PC-9 (cell line): Measurements from ENCODE around the gene AOC1. TPM values are rescaled to one million over a fixed set of nuclear protein-coding genes. Genes with fewer than 3 reads are reported as not detected.

Experiments
- BruUV-seq: library from RNA; stranded (reverse); fragments of 400-500 nt; replicated peaks from 2 replicates; lab custom pipeline; 2021; lab: Mats Ljungman, UMichigan
- CTCF ChIA-PET: fragments of 300-600 bp; sonication (Branson Sonifier 250); formaldehyde crosslinking; loops from one replicate; lab custom pipeline; 2022; ENCODE audit warnings: antibody characterized with exemption; lab: Charles Lee
- POLR2A ChIA-PET: fragments of 300-600 bp; sonication (Branson Sonifier 250); formaldehyde crosslinking; loops from one replicate; lab custom pipeline; 2022; ENCODE audit warnings: antibody characterized with exemption; ENCODE audit not compliant: unreplicated experiment; lab: Charles Lee
- DNase-seq, 2 experiments: peaks; one replicate each; pipeline versions ENCODE4 v3.0.0 to v3.0.0-alpha.2; 2015 to 2022; ENCODE audit warnings: mixed read lengths in 1 of 2
- H2AFZ ChIP-seq: fragments of 200-600 bp; sonication (generic); 2 replicates; pipeline ENCODE4 v1.8.1; 2017; ENCODE audit warnings: antibody characterized with exemption
- H3F3A ChIP-seq: fragments of 200-600 bp; sonication (generic); 2 replicates; pipeline ENCODE4 v1.8.1; 2017; ENCODE audit warnings: antibody characterized with exemption, mild to moderate bottlenecking, low read depth; ENCODE audit not compliant: insufficient read depth
- H3K27ac ChIP-seq: fragments of 200-600 bp; sonication (generic); 2 replicates; pipeline ENCODE4 v1.6.1; 2016; ENCODE audit warnings: mixed run types
- H3K27me3 ChIP-seq: fragments of 200-600 bp; sonication (generic); 2 replicates; pipeline ENCODE4 v1.6.1; 2016; ENCODE audit warnings: low read depth, mixed run types; ENCODE audit not compliant: insufficient read depth
- H3K36me3 ChIP-seq: fragments of 200-600 bp; sonication (generic); 2 replicates; pipeline ENCODE4 v1.6.1; 2016; ENCODE audit warnings: low read depth, mixed run types
- H3K4me1 ChIP-seq: fragments of 200-600 bp; sonication (generic); replicated peaks from 2 replicates; pipeline ENCODE4 v1.6.1; 2016; ENCODE audit warnings: mixed run types; ENCODE audit not compliant: insufficient read depth
- H3K4me2 ChIP-seq: fragments of 200-600 bp; sonication (generic); 2 replicates; pipeline ENCODE4 v1.6.1; 2017; ENCODE audit warnings: mixed run types
- H3K4me3 ChIP-seq: fragments of 200-600 bp; sonication (generic); 2 replicates; pipeline ENCODE4 v1.6.1; 2016; ENCODE audit warnings: mixed run types
- H3K79me2 ChIP-seq: fragments of 200-600 bp; sonication (generic); 2 replicates; pipeline ENCODE4 v1.6.1; 2017; ENCODE audit warnings: low read depth, mixed run types
- H3K9me2 ChIP-seq: fragments of 200-600 bp; sonication (generic); 2 replicates; pipeline ENCODE4 v1.8.1; 2017; ENCODE audit warnings: mild to moderate bottlenecking; ENCODE audit not compliant: insufficient read depth
- H3K9me3 ChIP-seq: fragments of 200-600 bp; sonication (generic); 2 replicates; pipeline ENCODE4 v1.8.1; 2016; ENCODE audit warnings: low read depth; ENCODE audit not compliant: insufficient read depth
- H4K20me1 ChIP-seq: fragments of 200-600 bp; sonication (generic); 2 replicates; pipeline ENCODE4 v1.8.1; 2017; ENCODE audit not compliant: insufficient read depth
- CTCF ChIP-seq: fragments of 200-600 bp; sonication (generic); conservative IDR thresholded peaks from 2 replicates; pipeline ENCODE4 v1.6.1; 2017; ENCODE audit warnings: mixed run types, antibody characterized with exemption, mild to moderate bottlenecking, moderate library complexity
- EZH2 ChIP-seq: fragments of 200-600 bp; sonication (generic); IDR thresholded peaks from 2 replicates; pipeline ENCODE4 v1.8.0; 2017; ENCODE audit warnings: antibody characterized with exemption, low read depth
- intact Hi-C: fragments of 100-400 bp; cut with micrococcal nuclease; formaldehyde crosslinking; loops from one replicate; pipeline ENCODE4 v1.10.0; 2022; ENCODE audit not compliant: unreplicated experiment
- total RNA-seq: library from RNA; stranded (reverse); gene quantifications from 2 replicates; pipeline ENCODE4 v1.2.3, GENCODE V29; 2021

Gene AOC1
- total RNA-seq, 1 experiment from 2014 or later = 11.4 TPM

GRCh38 chr7:150824379-150825177 is 27.7 kb upstream of the AOC1 start:
- DNase-seq = peak in 1 of 2 experiments; percentile 43
- Histone ChIP-seq H3K4me2 (no peak overlapping the region), H3K79me2 (no peaks in the 10 kb centered on the region), H3K9me2 (no peaks in the 10 kb centered on the region), H3K4me3 (no peak overlapping the region), H3K36me3 (no peaks in the 10 kb centered on the region), H3F3A (no peaks in the 10 kb centered on the region), H2AFZ (no peak overlapping the region), H3K27me3 (peaks cover 57% of the 10 kb centered on the region), H4K20me1 (no peaks in the 10 kb centered on the region), H3K27ac (no peak overlapping the region), H3K4me1 (no peaks in the 10 kb centered on the region), H3K9me3 (no peaks in the 10 kb centered on the region)
- ChIA-PET POLR2A (no interaction called here), CTCF (interaction anchor here (0.7 kb wide), 2 partner anchors 31 to 86 kb away, joined by 3 read pairs; no protein-coding TSS in a partner anchor)
- TF ChIP-seq EZH2 = no peak
- TF ChIP-seq CTCF = no peak
- BruUV-seq = no TSS peak
- intact Hi-C loops = no loop called here

- Histone ChIP-seq H2AFZ (no peak overlapping the region), H3K9me2 (no peaks in the 10 kb centered on the region), H3K27me3 (peaks cover 57% of the 10 kb centered on the region), H3K9me3 (no peaks in the 10 kb centered on the region), H3K79me2 (no peaks in the 10 kb centered on the region), H3K36me3 (no peaks in the 10 kb centered on the region), H3K4me3 (no peak overlapping the region), H3K4me2 (no peak overlapping the region), H4K20me1 (no peaks in the 10 kb centered on the region), H3F3A (no peaks in the 10 kb centered on the region), H3K4me1 (no peaks in the 10 kb centered on the region), H3K27ac (no peak overlapping the region)
- DNase-seq = peak in 1 of 2 experiments; percentile 38
- TF ChIP-seq EZH2 = no peak
- TF ChIP-seq CTCF = no peak
- intact Hi-C loops = no loop called here
- ChIA-PET POLR2A (no interaction called here), CTCF (interaction anchor here (0.6 kb wide), 1 partner anchor 1327 kb away, joined by 6 read pairs; no protein-coding TSS in a partner anchor)
- BruUV-seq = no TSS peak
Observed at GRCh38 chr7:150826061-150826849, 26.1 kb upstream of the AOC1 start.

- TF ChIP-seq EZH2 = no peak
- BruUV-seq = no TSS peak
- no peaks in the 10 kb centered on the region for H3K9me3 ChIP-seq
- intact Hi-C loops = no loop called here
- no peaks in the 10 kb centered on the region for H3K4me1 ChIP-seq
- no peaks in the 10 kb centered on the region for H3K36me3 ChIP-seq
- ChIA-PET CTCF (no interaction called here), POLR2A (no interaction called here)
- no peaks in the 10 kb centered on the region for H3K9me2 ChIP-seq
- DNase-seq = no peak
- H2AFZ ChIP-seq = no peak overlapping the region
- peaks cover 54% of the 10 kb centered on the region for H3K27me3 ChIP-seq
- H3K27ac ChIP-seq = no peak overlapping the region
- H3K4me3 ChIP-seq = no peak overlapping the region
- H3K4me2 ChIP-seq = no peak overlapping the region
- no peaks in the 10 kb centered on the region for H3K79me2 ChIP-seq
- no peaks in the 10 kb centered on the region for H4K20me1 ChIP-seq
- no peaks in the 10 kb centered on the region for H3F3A ChIP-seq
Observed at GRCh38 chr7:150828384-150828783, 23.9 kb upstream of the AOC1 start.
